GM18505 (cell line): ENCODE data around the gene ZNF337.

Experiments used
- ATAC-seq: cut with Tn5 transposase; IDR thresholded peaks from one replicate; pipeline ENCODE4 v1.9.1; 2021; ENCODE audit not compliant: unreplicated experiment
- POLR2A ChIP-seq: IDR thresholded peaks from 4 replicates; pipeline ENCODE4 v1.6.1; 2011; ENCODE audit warnings: borderline replicate concordance; ENCODE audit not compliant: insufficient read depth, insufficient read length; ENCODE audit errors: extremely low read depth

The ZNF337 gene

DNA sequence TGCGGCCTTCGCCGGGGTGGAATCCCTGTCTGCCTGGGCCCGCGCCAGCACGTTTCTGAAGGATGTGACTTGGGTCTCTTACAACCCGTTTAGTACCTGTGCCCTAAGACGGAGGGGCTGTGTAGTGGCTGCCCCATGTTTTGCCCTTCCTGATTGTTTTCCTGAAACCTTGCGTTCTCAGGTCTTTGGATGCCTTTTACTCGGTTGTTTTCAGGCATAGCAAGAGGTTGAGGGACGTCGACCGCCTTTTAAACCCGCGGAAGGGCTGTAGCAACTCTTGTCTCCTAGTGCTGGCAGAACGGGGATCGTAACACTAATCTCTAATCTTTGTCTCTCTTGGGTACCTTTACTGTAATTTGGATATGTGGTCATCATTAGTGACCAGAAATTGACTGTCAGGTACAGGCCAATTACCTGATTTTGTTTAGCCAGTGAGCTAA is 72.1 kb downstream of the ZNF337 start:
- no peak for TF ChIP-seq POLR2A
- ATAC-seq = no peak
